A673 (cell line): ENCODE data around the gene CAMTA2. TPM values are rescaled to one million over a fixed set of nuclear protein-coding genes. Genes with fewer than 3 reads are reported as not detected.

Source experiments
- BruUV-seq: library from RNA; stranded (reverse); fragments of 400-500 nt; replicated peaks from 2 replicates; lab custom pipeline; 2021; lab: Mats Ljungman, UMichigan
- CTCF ChIA-PET: fragments of 300-600 bp; sonication (Branson Sonifier 250); formaldehyde crosslinking; loops from one replicate; lab custom pipeline; 2022; ENCODE audit warnings: antibody characterized with exemption; lab: Charles Lee
- POLR2A ChIA-PET: fragments of 300-600 bp; sonication (Branson Sonifier 250); formaldehyde crosslinking; loops from one replicate; lab custom pipeline; 2022; ENCODE audit warnings: antibody characterized with exemption; ENCODE audit not compliant: low non-redundant PET; lab: Charles Lee
- DNase-seq: peaks from one replicate; pipeline ENCODE4 v3.0.0-alpha.2; 2015; ENCODE audit warnings: low spot score
- H3K27ac ChIP-seq: fragments of 200-600 bp; sonication (generic); 2 replicates; pipeline ENCODE4 v1.5.1; 2016; ENCODE audit warnings: mixed run types, low read depth, mild to moderate bottlenecking, mixed read lengths, antibody characterized with exemption, low read length; ENCODE audit not compliant: poor library complexity, severe bottlenecking
- H3K27me3 ChIP-seq: fragments of 200-600 bp; sonication (generic); replicated peaks from 2 replicates; pipeline ENCODE4 v1.6.1; 2017; ENCODE audit warnings: mixed run types, low read depth, mild to moderate bottlenecking, mixed read lengths, antibody characterized with exemption, low read length; ENCODE audit not compliant: insufficient read depth, poor library complexity
- H3K36me3 ChIP-seq: fragments of 200-600 bp; sonication (generic); 2 replicates; pipeline ENCODE4 v1.6.1; 2016; ENCODE audit warnings: mixed run types, mild to moderate bottlenecking, mixed read lengths, antibody characterized with exemption, low read length; ENCODE audit not compliant: insufficient read depth, poor library complexity, severe bottlenecking
- H3K4me1 ChIP-seq: fragments of 200-600 bp; sonication (generic); 2 replicates; pipeline ENCODE4 v1.6.1; 2017; ENCODE audit warnings: mixed run types, mild to moderate bottlenecking, mixed read lengths, antibody characterized with exemption, low read length; ENCODE audit not compliant: insufficient read depth, poor library complexity, severe bottlenecking
- H3K4me3 ChIP-seq: fragments of 200-600 bp; sonication (generic); 2 replicates; pipeline ENCODE4 v1.5.1; 2016; ENCODE audit warnings: low read depth, mixed run types, mild to moderate bottlenecking, mixed read lengths, low read length; ENCODE audit not compliant: poor library complexity, severe bottlenecking
- H3K9me3 ChIP-seq: fragments of 200-600 bp; sonication (generic); 2 replicates; pipeline ENCODE4 v1.6.1; 2016; ENCODE audit warnings: mixed run types, low read depth, mild to moderate bottlenecking, mixed read lengths, antibody characterized with exemption, low read length; ENCODE audit not compliant: poor library complexity, severe bottlenecking
- EZH2 ChIP-seq: fragments of 200-600 bp; sonication (generic); IDR thresholded peaks from 2 replicates; pipeline ENCODE4 v1.6.1; 2017; ENCODE audit warnings: borderline replicate concordance, low read depth, mild to moderate bottlenecking, mixed read lengths, antibody characterized with exemption, low read length; ENCODE audit not compliant: poor library complexity, severe bottlenecking
- intact Hi-C: fragments of 100-400 bp; cut with micrococcal nuclease; formaldehyde crosslinking; loops from one replicate; pipeline ENCODE4 v1.10.0; 2022; ENCODE audit not compliant: unreplicated experiment
- total RNA-seq: library from RNA; stranded (reverse); gene quantifications from 2 replicates; pipeline ENCODE4 v1.2.3, GENCODE V29; 2021
- TF ChIP-seq, protein P1 (sequence below): fragments of 300-800, 200-600 bp; sonication (generic); conservative IDR thresholded peaks from 2 replicates; pipeline ENCODE4 v1.5.1; 2017; ENCODE audit warnings: low read depth, mild to moderate bottlenecking, antibody characterized with exemption, low read length, moderate library complexity, mixed read lengths

CAMTA2 gene
- total RNA-seq, 1 experiment from 2014 or later: 16.3 TPM

DNA sequence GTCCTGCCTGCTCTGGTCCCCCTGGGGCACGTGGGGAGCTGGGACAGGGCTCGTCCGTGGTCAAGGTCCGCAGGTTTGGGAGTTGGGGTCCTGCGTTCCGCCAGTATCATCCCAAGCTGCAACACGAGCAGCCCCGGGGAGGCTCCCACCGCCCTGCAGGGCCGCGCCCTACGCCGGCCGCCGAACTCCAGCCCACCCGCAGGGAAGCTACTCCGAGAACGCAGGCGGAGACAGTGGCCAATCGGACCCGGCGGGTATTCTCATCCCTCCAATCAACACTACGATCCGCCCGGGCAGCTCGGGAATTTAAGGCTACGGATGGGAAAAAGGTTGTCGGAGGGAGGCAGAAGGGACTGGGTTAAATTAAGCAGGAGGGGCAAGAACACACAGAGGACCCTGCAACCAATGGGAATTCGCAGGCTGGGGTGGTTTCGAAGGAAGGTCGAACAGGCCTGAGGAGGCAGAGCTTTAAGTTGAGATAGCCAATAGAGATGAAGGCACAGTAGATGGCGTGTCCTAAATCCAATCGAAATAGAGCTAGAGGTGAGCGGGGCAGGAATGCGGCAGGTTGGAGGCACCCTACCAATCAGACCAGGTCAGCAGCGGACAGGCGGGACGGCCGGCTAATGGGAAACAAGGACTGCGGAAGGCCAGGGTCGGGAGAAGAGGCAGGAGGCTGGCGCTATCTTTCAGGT lies 20.5 kb downstream of the CAMTA2 start:
- Histone ChIP-seq H3K36me3 (peaks cover 12% of the 10 kb centered on the region), H3K4me1 (peaks cover 17% of the 10 kb centered on the region), H3K27me3 (no peaks in the 10 kb centered on the region), H3K27ac (peak overlapping the region; percentile 94), H3K4me3 (peak overlapping the region; percentile 59), H3K9me3 (no peaks in the 10 kb centered on the region)
- BruUV-seq: TSS peak; percentile 57
- CTCF ChIA-PET: interaction anchor here (0.6 to 2.3 kb wide), 4 partner anchors 20 to 65 kb away, joined by 3 to 9 read pairs (median 6); partner anchors contain the start of genes CAMTA2, RNF167 and SLC25A11
- POLR2A ChIA-PET: interaction anchor here (0.6 to 1.0 kb wide), 3 partner anchors 16 to 843 kb away, joined by 3 to 4 read pairs (median 3); no protein-coding TSS in a partner anchor
- intact Hi-C loops: loop anchor here (2.0 kb wide), 1 partner anchor 18 kb away; the partner anchor contains the start of gene PFN1
- DNase-seq: peak; percentile 100
- no peak for TF ChIP-seq EZH2
- TF ChIP-seq, protein P1, sequence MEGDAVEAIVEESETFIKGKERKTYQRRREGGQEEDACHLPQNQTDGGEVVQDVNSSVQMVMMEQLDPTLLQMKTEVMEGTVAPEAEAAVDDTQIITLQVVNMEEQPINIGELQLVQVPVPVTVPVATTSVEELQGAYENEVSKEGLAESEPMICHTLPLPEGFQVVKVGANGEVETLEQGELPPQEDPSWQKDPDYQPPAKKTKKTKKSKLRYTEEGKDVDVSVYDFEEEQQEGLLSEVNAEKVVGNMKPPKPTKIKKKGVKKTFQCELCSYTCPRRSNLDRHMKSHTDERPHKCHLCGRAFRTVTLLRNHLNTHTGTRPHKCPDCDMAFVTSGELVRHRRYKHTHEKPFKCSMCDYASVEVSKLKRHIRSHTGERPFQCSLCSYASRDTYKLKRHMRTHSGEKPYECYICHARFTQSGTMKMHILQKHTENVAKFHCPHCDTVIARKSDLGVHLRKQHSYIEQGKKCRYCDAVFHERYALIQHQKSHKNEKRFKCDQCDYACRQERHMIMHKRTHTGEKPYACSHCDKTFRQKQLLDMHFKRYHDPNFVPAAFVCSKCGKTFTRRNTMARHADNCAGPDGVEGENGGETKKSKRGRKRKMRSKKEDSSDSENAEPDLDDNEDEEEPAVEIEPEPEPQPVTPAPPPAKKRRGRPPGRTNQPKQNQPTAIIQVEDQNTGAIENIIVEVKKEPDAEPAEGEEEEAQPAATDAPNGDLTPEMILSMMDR: no peak

DNA sequence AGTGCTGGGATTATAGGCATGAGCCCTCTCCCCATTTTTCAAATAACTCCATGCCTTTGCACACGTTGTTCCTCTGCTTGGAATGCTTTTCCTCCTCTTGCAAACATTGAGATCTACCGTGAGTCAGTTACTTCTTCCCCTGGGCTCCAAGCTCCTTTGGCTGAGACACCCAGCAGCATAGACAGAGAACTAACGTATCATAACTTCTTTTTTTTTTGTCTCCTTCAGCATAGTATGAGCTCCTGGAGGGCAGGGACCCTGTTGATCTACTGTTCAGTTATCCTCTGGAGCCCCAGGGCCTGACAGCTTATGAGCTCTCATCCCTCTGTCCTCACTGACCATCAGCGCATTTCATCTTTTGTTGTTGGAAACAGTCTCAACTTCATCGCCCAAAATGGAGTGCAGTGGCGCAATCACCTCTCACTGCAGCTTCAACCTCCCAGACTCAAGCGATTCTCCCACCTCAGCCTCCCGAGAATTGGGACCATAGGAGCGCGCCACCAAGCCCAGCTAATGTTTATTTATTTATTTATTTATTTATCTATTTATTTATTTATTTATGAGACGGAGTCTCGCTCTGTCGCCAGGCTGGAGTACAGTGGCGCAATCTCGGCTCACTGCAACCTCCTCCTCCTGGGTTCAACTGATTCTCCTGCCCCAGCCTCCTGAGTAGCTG lies 22.0 kb downstream of the CAMTA2 start:
- ChIA-PET POLR2A (no interaction called here), CTCF (interaction anchor here (0.7 kb wide), 1 partner anchor 23 kb away, joined by 3 read pairs; no protein-coding TSS in a partner anchor)
- peaks cover 20% of the 10 kb centered on the region for H3K4me1 ChIP-seq
- no peak overlapping the region for H3K27ac ChIP-seq
- H3K9me3 ChIP-seq: no peaks in the 10 kb centered on the region
- H3K4me3 ChIP-seq: no peak overlapping the region
- intact Hi-C loops: no loop called here
- no peaks in the 10 kb centered on the region for H3K27me3 ChIP-seq
- H3K36me3 ChIP-seq: peaks cover 12% of the 10 kb centered on the region
- BruUV-seq: no TSS peak
- no peak for TF ChIP-seq EZH2
- TF ChIP-seq, protein P1: no peak
- DNase-seq: no peak

GRCh38 chr17:4960279-4960922 lies 27.1 kb downstream of the CAMTA2 start:
- ChIA-PET POLR2A (interaction anchor here (0.5 kb wide), 1 partner anchor 120 kb away, joined by 4 read pairs; no protein-coding TSS in a partner anchor), CTCF (no interaction called here)
- Histone ChIP-seq H3K27ac (peak overlapping the region; percentile 49), H3K4me3 (no peak overlapping the region), H3K36me3 (peaks cover 10% of the 10 kb centered on the region), H3K27me3 (no peaks in the 10 kb centered on the region), H3K9me3 (no peaks in the 10 kb centered on the region), H3K4me1 (peaks cover 7% of the 10 kb centered on the region)
- intact Hi-C loops: no loop called here
- TF ChIP-seq, protein P1: no peak
- TF ChIP-seq EZH2: no peak
- DNase-seq: peak; percentile 45
- BruUV-seq: no TSS peak
